IMR-90 (cell line): Measurements from ENCODE around the gene TMEM9. TPM values are rescaled to one million over a fixed set of nuclear protein-coding genes. Genes with fewer than 3 reads are reported as not detected.

Experiments
- ATAC-seq: fragments of 200-7000 bp; cut with Tn5 transposase; 2 replicates; pipeline ENCODE4 v1.9.1; 2020; ENCODE audit warnings: low read depth, mild to moderate bottlenecking, moderate library complexity
- BruUV-seq: library from RNA; stranded (reverse); fragments of 400-500 nt; replicated peaks from 2 replicates; lab custom pipeline; 2021; lab: Mats Ljungman, UMichigan
- CTCF ChIA-PET: fragments of 300-600 bp; formaldehyde crosslinking; extraction: SDS; loops from one replicate; lab custom pipeline; 2021; ENCODE audit warnings: antibody characterized with exemption; lab: Yijun Ruan, JAX
- POLR2A ChIA-PET: fragments of 300-600 bp; sonication (Branson Sonifier 250); formaldehyde crosslinking; loops from one replicate; lab custom pipeline; 2022; ENCODE audit warnings: antibody characterized with exemption; ENCODE audit not compliant: unreplicated experiment; lab: Charles Lee
- DNase-seq: peaks from one replicate; pipeline ENCODE4 v3.0.0; 2013
- H2AFZ ChIP-seq: replicated peaks from 2 replicates; pipeline ENCODE3; 2013; ENCODE audit warnings: low read length, mild to moderate bottlenecking; ENCODE audit not compliant: poor library complexity
- H2AK5ac ChIP-seq: 2 replicates; pipeline ENCODE4 v1.6.1; 2013; ENCODE audit warnings: low read depth, low read length, inconsistent platforms
- H2AK9ac ChIP-seq: replicated peaks from 2 replicates; pipeline ENCODE3; 2013; ENCODE audit warnings: mild to moderate bottlenecking, low read depth, low read length, moderate library complexity; ENCODE audit not compliant: poor library complexity
- H2BK120ac ChIP-seq: 2 replicates; pipeline ENCODE4 v1.6.1; 2013; ENCODE audit warnings: low read depth, low read length, inconsistent platforms
- H2BK15ac ChIP-seq: 3 replicates; pipeline ENCODE4 v1.6.1; 2013; ENCODE audit warnings: low read depth, low read length, inconsistent platforms
- H2BK20ac ChIP-seq: 2 replicates; pipeline ENCODE4 v1.6.1; 2013; ENCODE audit warnings: low read depth, mild to moderate bottlenecking, inconsistent platforms, low read length, moderate library complexity
- H2BK5ac ChIP-seq: 2 replicates; pipeline ENCODE4 v1.6.1; 2013; ENCODE audit warnings: mild to moderate bottlenecking, low read depth, low read length, inconsistent platforms; ENCODE audit not compliant: poor library complexity, severe bottlenecking
- H3K14ac ChIP-seq: replicated peaks from 2 replicates; pipeline ENCODE4 v1.6.1; 2013; ENCODE audit warnings: low read depth, low read length, inconsistent platforms
- H3K18ac ChIP-seq: 2 replicates; pipeline ENCODE4 v1.6.1; 2013; ENCODE audit warnings: low read depth, low read length, control low read depth
- H3K23ac ChIP-seq: 2 replicates; pipeline ENCODE4 v1.6.1; 2013; ENCODE audit warnings: low read depth, low read length, inconsistent platforms
- H3K27ac ChIP-seq: 2 replicates; pipeline ENCODE4 v1.5.1; 2013; ENCODE audit warnings: mild to moderate bottlenecking, control low read depth, low read length; ENCODE audit not compliant: insufficient read depth
- H3K27me3 ChIP-seq: 2 replicates; pipeline ENCODE4 v1.6.1; 2013; ENCODE audit warnings: low read length; ENCODE audit not compliant: control insufficient read depth, insufficient read depth
- H3K36me3 ChIP-seq: 2 replicates; pipeline ENCODE4 v1.6.1; 2013; ENCODE audit warnings: low read length, mixed read lengths; ENCODE audit not compliant: control insufficient read depth, insufficient read depth
- H3K4ac ChIP-seq: 2 replicates; pipeline ENCODE4 v1.6.1; 2013; ENCODE audit warnings: low read depth, low read length, inconsistent platforms
- H3K4me1 ChIP-seq: 2 replicates; pipeline ENCODE4 v1.6.1; 2013; ENCODE audit warnings: low read length, mixed read lengths; ENCODE audit not compliant: control insufficient read depth, insufficient read depth
- H3K4me2 ChIP-seq: 2 replicates; pipeline ENCODE4 v1.6.1; 2013; ENCODE audit warnings: low read depth, mild to moderate bottlenecking, control low read depth, low read length, moderate library complexity
- H3K4me3 ChIP-seq: 2 replicates; pipeline ENCODE4 v1.5.1; 2013; ENCODE audit warnings: low read depth, mild to moderate bottlenecking, control low read depth, low read length, moderate library complexity; ENCODE audit not compliant: insufficient read depth
- H3K56ac ChIP-seq: 2 replicates; pipeline ENCODE4 v1.6.1; 2013; ENCODE audit warnings: low read length, inconsistent platforms; ENCODE audit not compliant: insufficient read depth; ENCODE audit errors: extremely low read depth
- H3K79me1 ChIP-seq, 2 experiments: 2 replicates each; pipeline ENCODE4 v1.6.1; 2013; ENCODE audit warnings: low read length in 2 of 2, inconsistent platforms in 1 of 2, low read depth in 1 of 2
- H3K9ac ChIP-seq: 2 replicates; pipeline ENCODE4 v1.6.1; 2013; ENCODE audit warnings: low read depth, low read length, control low read depth
- H3K9me1 ChIP-seq: 2 replicates; pipeline ENCODE4 v1.6.1; 2013; ENCODE audit warnings: low read length, inconsistent platforms; ENCODE audit not compliant: insufficient read depth
- H3K9me3 ChIP-seq: 2 replicates; pipeline ENCODE4 v1.6.1; 2013; ENCODE audit warnings: low read length; ENCODE audit not compliant: control insufficient read depth, insufficient read depth
- H4K20me1 ChIP-seq: 2 replicates; pipeline ENCODE4 v1.6.1; 2013; ENCODE audit warnings: low read length, inconsistent platforms; ENCODE audit not compliant: insufficient read depth
- H4K5ac ChIP-seq: 2 replicates; pipeline ENCODE4 v1.6.1; 2013; ENCODE audit warnings: mild to moderate bottlenecking, low read depth, low read length, control low read depth
- H4K8ac ChIP-seq, 2 experiments: 2 replicates each; pipeline ENCODE4 v1.6.1; 2013; ENCODE audit warnings: low read depth in 2 of 2, low read length in 2 of 2, control low read depth in 1 of 2, inconsistent platforms in 1 of 2
- H4K91ac ChIP-seq: 2 replicates; pipeline ENCODE4 v1.6.1; 2013; ENCODE audit warnings: low read depth, low read length, inconsistent platforms; ENCODE audit not compliant: insufficient read depth
- BHLHE40 ChIP-seq: fragments of 150-350 bp; IDR thresholded peaks from 2 replicates; pipeline ENCODE4 v1.6.1; 2016; ENCODE audit warnings: mild to moderate bottlenecking, low read depth, low read length
- CEBPB ChIP-seq: IDR thresholded peaks from 2 replicates; pipeline ENCODE4 v1.6.1; 2012; ENCODE audit warnings: low read depth, low read length, improper control_type of control experiment
- CHD1 ChIP-seq: IDR thresholded peaks from 2 replicates; pipeline ENCODE4 v1.6.1; 2012; ENCODE audit warnings: low read depth, low read length, improper control_type of control experiment
- ELK1 ChIP-seq: fragments of 150-350 bp; IDR thresholded peaks from 2 replicates; pipeline ENCODE4 v1.6.1; 2016; ENCODE audit warnings: low read depth, mild to moderate bottlenecking, low read length, moderate library complexity, borderline replicate concordance
- MAZ ChIP-seq: IDR thresholded peaks from 2 replicates; pipeline ENCODE4 v1.6.1; 2012; ENCODE audit warnings: low read depth, mild to moderate bottlenecking, low read length, improper control_type of control experiment, moderate library complexity, borderline replicate concordance
- MXI1 ChIP-seq: IDR thresholded peaks from 2 replicates; pipeline ENCODE4 v1.6.1; 2012; ENCODE audit warnings: low read depth, mild to moderate bottlenecking, low read length, moderate library complexity, borderline replicate concordance
- NFE2L2 ChIP-seq: fragments of 150-350 bp; IDR thresholded peaks from 2 replicates; pipeline ENCODE4 v1.6.1; 2016; ENCODE audit warnings: low read depth, mild to moderate bottlenecking, low read length
- RAD21 ChIP-seq: IDR thresholded peaks from 2 replicates; pipeline ENCODE4 v1.6.1; 2012; ENCODE audit warnings: low read length, improper control_type of control experiment
- RCOR1 ChIP-seq: IDR thresholded peaks from 2 replicates; pipeline ENCODE4 v1.6.1; 2012; ENCODE audit warnings: mild to moderate bottlenecking, low read length, improper control_type of control experiment; ENCODE audit not compliant: insufficient replicate concordance
- WGBS, 2 experiments: methylation state at CpG; one replicate each; pipeline versions ENCODE4 v1.1.5 to v1.1.7; 2013; ENCODE audit warnings: missing lambda C conversion rate in 2 of 2; ENCODE audit not compliant: insufficient read length in 1 of 2; ENCODE audit errors: extremely low coverage in 2 of 2; 5-methylcytosine and 5-hydroxymethylcytosine counted together
- dilution Hi-C: fragments of 300-500 bp; cut with HindIII; formaldehyde crosslinking; loops from one replicate; pipeline ENCODE4 v1.14.3; 2018; ENCODE audit warnings: low sequenced_read_pairs; ENCODE audit not compliant: unreplicated experiment
- in situ Hi-C: fragments of 300-500 bp; cut with MboI; formaldehyde crosslinking; loops from 3 replicates; pipeline ENCODE4 v1.14.3; 2019; ENCODE audit warnings: low sequenced_read_pairs, inconsistent platforms, mixed read lengths
- intact Hi-C: fragments of 100-400 bp; cut with micrococcal nuclease; formaldehyde crosslinking; loops from 2 replicates; pipeline ENCODE4 v1.10.0; 2022
- polyA plus RNA-seq, 3 experiments: library from polyadenylated mRNA; depleted of rRNA; stranded (reverse); fragments of >200 nt; gene quantifications; 2 replicates each; pipeline ENCODE4 v1.2.3, GENCODE V29; 2012; ENCODE audit warnings: low replicate concordance in 1 of 3
- total RNA-seq: library from RNA; depleted of rRNA; stranded (reverse); fragments of >200 nt; gene quantifications from 2 replicates; pipeline ENCODE4 v1.2.3, GENCODE V29; 2012
- TF ChIP-seq, protein P1 (sequence below): conservative IDR thresholded peaks from 2 replicates; pipeline ENCODE4 v1.5.1; 2012; ENCODE audit warnings: mild to moderate bottlenecking, low read depth, low read length, improper control_type of control experiment

The TMEM9 gene
- total and polyA plus RNA-seq, 2 of the 4 experiments (the other 2 are of a cell fraction): 76.7 to 107 TPM

DNA sequence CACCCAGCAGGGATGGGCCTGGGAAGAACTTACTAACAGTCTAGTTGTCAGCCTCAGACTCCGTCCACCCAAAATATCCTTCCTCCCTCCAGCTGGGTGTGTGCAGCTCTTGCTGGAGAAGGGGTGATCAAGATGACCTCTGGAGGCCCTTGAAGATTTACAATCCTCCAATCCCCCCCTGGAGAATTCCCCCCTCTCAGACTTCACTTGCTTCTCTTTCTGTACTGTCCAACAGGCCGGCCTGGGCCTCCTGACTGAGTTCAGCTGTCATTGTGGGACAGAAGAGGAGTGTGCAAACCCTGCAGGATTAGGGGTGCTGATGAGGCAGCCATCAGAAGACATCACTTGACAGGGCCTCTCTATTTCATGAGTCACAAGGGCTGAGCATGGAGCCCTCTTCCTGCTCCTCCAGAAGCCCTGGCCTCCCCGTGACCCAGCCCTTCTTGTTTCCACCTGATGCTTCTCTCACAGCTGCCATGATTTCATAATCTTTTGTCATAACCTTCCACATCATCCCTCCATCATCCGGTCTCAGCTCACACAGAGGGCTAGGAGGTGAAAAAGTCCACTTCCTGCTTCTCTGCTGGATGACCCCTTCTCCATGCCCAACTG, 18.8 kb upstream of the TMEM9 start:
- no peak overlapping the region for H3K23ac ChIP-seq
- TF ChIP-seq ELK1: no peak
- no peak for TF ChIP-seq MXI1
- TF ChIP-seq, protein P1, sequence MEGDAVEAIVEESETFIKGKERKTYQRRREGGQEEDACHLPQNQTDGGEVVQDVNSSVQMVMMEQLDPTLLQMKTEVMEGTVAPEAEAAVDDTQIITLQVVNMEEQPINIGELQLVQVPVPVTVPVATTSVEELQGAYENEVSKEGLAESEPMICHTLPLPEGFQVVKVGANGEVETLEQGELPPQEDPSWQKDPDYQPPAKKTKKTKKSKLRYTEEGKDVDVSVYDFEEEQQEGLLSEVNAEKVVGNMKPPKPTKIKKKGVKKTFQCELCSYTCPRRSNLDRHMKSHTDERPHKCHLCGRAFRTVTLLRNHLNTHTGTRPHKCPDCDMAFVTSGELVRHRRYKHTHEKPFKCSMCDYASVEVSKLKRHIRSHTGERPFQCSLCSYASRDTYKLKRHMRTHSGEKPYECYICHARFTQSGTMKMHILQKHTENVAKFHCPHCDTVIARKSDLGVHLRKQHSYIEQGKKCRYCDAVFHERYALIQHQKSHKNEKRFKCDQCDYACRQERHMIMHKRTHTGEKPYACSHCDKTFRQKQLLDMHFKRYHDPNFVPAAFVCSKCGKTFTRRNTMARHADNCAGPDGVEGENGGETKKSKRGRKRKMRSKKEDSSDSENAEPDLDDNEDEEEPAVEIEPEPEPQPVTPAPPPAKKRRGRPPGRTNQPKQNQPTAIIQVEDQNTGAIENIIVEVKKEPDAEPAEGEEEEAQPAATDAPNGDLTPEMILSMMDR: no peak
- no peak for TF ChIP-seq RCOR1
- no peak for TF ChIP-seq CHD1
- no peak for TF ChIP-seq MAZ
- no peak for TF ChIP-seq CEBPB
- TF ChIP-seq RAD21: no peak
- TF ChIP-seq BHLHE40: no peak
- TF ChIP-seq NFE2L2: no peak
- H3K4ac ChIP-seq: no peak overlapping the region
- BruUV-seq: no TSS peak
- DNase-seq: peak; percentile 54
- H3K9me1 ChIP-seq: peaks cover 3% of the 10 kb centered on the region
- H3K36me3 ChIP-seq: no peaks in the 10 kb centered on the region
- H2BK20ac ChIP-seq: no peak overlapping the region
- in situ Hi-C loops: no loop called here
- H2BK15ac ChIP-seq: no peak overlapping the region
- no peak overlapping the region for H3K9ac ChIP-seq
- no peak overlapping the region for H4K5ac ChIP-seq
- H4K20me1 ChIP-seq: no peaks in the 10 kb centered on the region
- no peak overlapping the region for H3K18ac ChIP-seq
- no peaks in the 10 kb centered on the region for H3K79me1 ChIP-seq
- H2AK9ac ChIP-seq: no peak overlapping the region
- no peak overlapping the region for H4K91ac ChIP-seq
- no peak overlapping the region for H2AK5ac ChIP-seq
- no peak overlapping the region for H2BK120ac ChIP-seq
- no peak overlapping the region for H3K4me3 ChIP-seq
- CTCF ChIA-PET: no interaction called here
- H3K14ac ChIP-seq: no peak overlapping the region
- H3K27ac ChIP-seq: no peak overlapping the region
- H2AFZ ChIP-seq: peak overlapping the region; percentile 17
- no peak overlapping the region for H3K56ac ChIP-seq
- H3K4me1 ChIP-seq: 0 out of 2 replicates have a peak, but pooled peaks cover 2% of the 10 kb centered on the region
- dilution Hi-C loops: no loop called here
- POLR2A ChIA-PET: no interaction called here
- H3K9me3 ChIP-seq: no peaks in the 10 kb centered on the region
- H3K27me3 ChIP-seq: peaks cover 4% of the 10 kb centered on the region
- ATAC-seq: no peak
- no CpG with 5 or more reads among the region's 4 CpGs for WGBS, 2 experiments
- H2BK5ac ChIP-seq: no peak overlapping the region
- H3K4me2 ChIP-seq: no peak overlapping the region
- no peak overlapping the region for H4K8ac ChIP-seq
- intact Hi-C loops: no loop called here
